K562 treated with DMSO at 1 percent for 12 hours (cell line): Measurements from ENCODE around the gene PRKD1. TPM values are rescaled to one million over a fixed set of nuclear protein-coding genes. Genes with fewer than 3 reads are reported as not detected.

Source experiments
- total RNA-seq: library from RNA; unstranded; fragments of 300-600 nt; gene quantifications from 2 replicates; pipeline ENCODE4 v1.2.3, GENCODE V29; 2022; ENCODE audit not compliant: insufficient read depth

PRKD1 gene
- total RNA-seq, result 1.2 TPM in 1 of 2 replicates, not detected in the other

GRCh38 chr14:29927376-29928116, at the start of gene PRKD1:
PRKD1 (minus strand) TSS chr14:29927847.

